Measurements from ENCODE around the gene KRT75. TPM values are rescaled to one million over a fixed set of nuclear protein-coding genes. Genes with fewer than 3 reads are reported as not detected.
"Not testable (repeated sequence)": the region's sequence is repeated elsewhere in the genome, so short reads cannot be mapped to it uniquely, and the experiment has no call there.

Gene KRT75
- total RNA-seq, 4 donors from 2014 or later, result not detected

GRCh38 chr12:52454411-52455201, 20.4 kb upstream of the KRT75 start:
- no peak for TF ChIP-seq EP300 (IDR thresholded peaks at IDR 0.05)
- TF ChIP-seq POLR2A (IDR thresholded peaks at IDR 0.05), result no peak
- no peaks in the 10 kb centered on the region for H3K4me1 ChIP-seq
- no peak overlapping the region for H3K4me3 ChIP-seq
- no peak for ATAC-seq
- no peaks in the 10 kb centered on the region for H3K27me3 ChIP-seq
- no peaks in the 10 kb centered on the region for H3K36me3 ChIP-seq
- H3K9me3 ChIP-seq, result no peaks in the 10 kb centered on the region
- 40 to 66% methylated on average over 1 to 3 of the region's 3 CpGs for WGBS, 2 donors (ENCODE audit: low coverage in 1 of 2)
- H3K27ac ChIP-seq, result no peak overlapping the region

- no peaks in the 10 kb centered on the region for H3K36me3 ChIP-seq
- TF ChIP-seq CTCF (IDR thresholded peaks at IDR 0.05) (no peak), EP300 (IDR thresholded peaks at IDR 0.05) (no peak), POLR2A (IDR thresholded peaks at IDR 0.05) (no peak), POLR2AphosphoS5 (IDR thresholded peaks at IDR 0.05) (no peak)
- no peak within 1 kb of the TSS for H3K4me3 ChIP-seq
- peaks cover 4% of the 10 kb centered on the region for H3K27me3 ChIP-seq
- ATAC-seq, result no peak
- 84 to 85% methylated on average over 4 to 6 of the region's 6 CpGs for WGBS, 2 donors (ENCODE audit: low coverage in 1 of 2)
- H3K9me3 ChIP-seq, result no peaks in the 10 kb centered on the region
- H3K27ac ChIP-seq, result no peak within 1 kb of the TSS
- H3K4me1 ChIP-seq, result no peaks in the 10 kb centered on the region
Observed at GRCh38 chr12:52452101-52452500, 17.9 kb upstream of the KRT75 start, which contains the start of gene KRT6B. Gene KRT6B (minus strand): TSS chr12:52452146. CDS start chr12:52452078, 68 bp downstream.

- Histone ChIP-seq H3K27me3 (peaks cover 4% of the 10 kb centered on the region), H3K4me3 (no peak overlapping the region), H3K4me1 (no peaks in the 10 kb centered on the region), H3K9me3 (no peaks in the 10 kb centered on the region), H3K27ac (no peak overlapping the region), H3K36me3 (no peaks in the 10 kb centered on the region)
- TF ChIP-seq POLR2A (IDR thresholded peaks at IDR 0.05), result no peak
- TF ChIP-seq POLR2AphosphoS5 (IDR thresholded peaks at IDR 0.05), result no peak
- no peak for TF ChIP-seq EP300 (IDR thresholded peaks at IDR 0.05)
- no peak for TF ChIP-seq CTCF (IDR thresholded peaks at IDR 0.05)
- 60 to 66% methylated on average over 3 of the region's 3 CpGs for WGBS, 2 donors (ENCODE audit: low coverage in 1 of 2)
- ATAC-seq, result no peak
Observed at GRCh38 chr12:52448228-52448627, 14.1 kb upstream of the KRT75 start.

- H3K4me3 ChIP-seq, ATAC-seq, H3K36me3 ChIP-seq, H3K9me3 ChIP-seq, H3K4me1 ChIP-seq, H3K27ac ChIP-seq: not testable (repeated sequence)
- peaks cover 12% of the 10 kb centered on the region for H3K27me3 ChIP-seq
- WGBS, 2 donors (ENCODE audit: low coverage in 1 of 2), result 86% methylated on average over 2 of the region's 11 CpGs; no CpG with 5 or more reads in 1 of the 2 donors
Observed at GRCh38 chr12:52447196-52447595, 13.0 kb upstream of the KRT75 start.

- Histone ChIP-seq H3K4me1 (no peaks in the 10 kb centered on the region), H3K9me3 (no peaks in the 10 kb centered on the region), H3K27ac (no peak overlapping the region), H3K4me3 (no peak overlapping the region), H3K36me3 (no peaks in the 10 kb centered on the region), H3K27me3 (peaks cover 15% of the 10 kb centered on the region)
- TF ChIP-seq CTCF (IDR thresholded peaks at IDR 0.05) (no peak), EP300 (IDR thresholded peaks at IDR 0.05) (no peak), POLR2AphosphoS5 (IDR thresholded peaks at IDR 0.05) (no peak), POLR2A (IDR thresholded peaks at IDR 0.05) (no peak)
- ATAC-seq, result no peak
- 85% methylated on average over 6 of the region's 6 CpGs; no CpG with 5 or more reads in 1 of the 2 donors for WGBS, 2 donors (ENCODE audit: low coverage in 1 of 2)
Observed at GRCh38 chr12:52446367-52447045, 12.3 kb upstream of the KRT75 start.
